CD4-positive, alpha-beta T cell treated with Interleukin-15 for 1 hour (primary cell): ENCODE results near the gene AGAP9.
"Not testable (repeated sequence)": the region's sequence is repeated elsewhere in the genome, so short reads cannot be mapped to it uniquely, and the experiment has no call there.

Experiments used
- DNase-seq: peaks from one replicate; pipeline ENCODE4 v3.0.0-alpha.2; 2020

Gene AGAP9

DNA sequence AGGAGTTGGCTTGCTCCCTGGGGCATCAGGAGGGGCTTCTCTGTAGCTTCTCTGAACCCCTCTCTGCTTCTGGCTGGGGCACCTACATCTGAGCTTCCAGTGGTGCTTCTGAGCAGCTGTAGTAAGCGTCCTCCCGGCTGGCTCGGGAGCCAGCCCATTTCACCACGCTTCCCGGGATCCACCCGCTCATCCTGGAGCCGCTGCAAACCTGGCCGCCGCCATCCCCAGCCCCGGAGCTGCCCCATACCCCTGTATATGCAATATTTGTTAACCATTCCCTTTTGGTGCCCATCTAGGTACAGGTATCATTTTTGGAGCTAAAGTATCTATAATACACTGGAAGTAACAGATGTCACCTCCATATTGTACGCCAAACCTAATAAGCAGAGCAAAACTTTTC is 38.7 kb downstream of the AGAP9 start:
- not testable (repeated sequence) for DNase-seq

- DNase-seq = not testable (repeated sequence)
These were observed 39.5 kb downstream of the AGAP9 start, which contains the start of gene ANXA8 for GRCh38 chr10:47483923-47484322. ANXA8 (minus strand) TSS chr10:47484115; CDS start chr10:47483933, 182 bp downstream.

DNA sequence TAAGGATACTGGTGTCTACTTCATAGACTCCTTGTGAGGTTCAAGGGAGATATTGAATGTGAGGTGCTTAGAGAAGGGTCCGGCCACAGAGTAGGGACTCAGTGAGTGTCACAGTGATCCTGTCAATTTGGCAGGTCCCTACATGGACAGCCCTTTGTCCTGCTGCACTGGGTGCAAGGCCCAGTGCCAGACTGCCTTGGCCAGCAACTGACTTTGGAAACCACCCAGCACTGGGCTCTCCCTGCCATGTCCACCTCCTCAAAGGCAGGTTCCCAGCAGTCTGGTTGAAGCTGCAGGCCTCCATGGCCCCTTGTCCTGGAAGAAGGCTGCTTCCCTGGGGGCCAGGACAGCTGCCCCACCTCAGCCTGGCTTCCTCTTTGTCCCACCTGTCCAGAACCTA is 41.1 kb downstream of the AGAP9 start:
- DNase-seq = not testable (repeated sequence)

GRCh38 chr10:47481768-47482181 is 41.7 kb downstream of the AGAP9 start:
- DNase-seq = not testable (repeated sequence)

- not testable (repeated sequence) for DNase-seq
These were observed 42.2 kb downstream of the AGAP9 start for GRCh38 chr10:47481182-47481766.

DNA sequence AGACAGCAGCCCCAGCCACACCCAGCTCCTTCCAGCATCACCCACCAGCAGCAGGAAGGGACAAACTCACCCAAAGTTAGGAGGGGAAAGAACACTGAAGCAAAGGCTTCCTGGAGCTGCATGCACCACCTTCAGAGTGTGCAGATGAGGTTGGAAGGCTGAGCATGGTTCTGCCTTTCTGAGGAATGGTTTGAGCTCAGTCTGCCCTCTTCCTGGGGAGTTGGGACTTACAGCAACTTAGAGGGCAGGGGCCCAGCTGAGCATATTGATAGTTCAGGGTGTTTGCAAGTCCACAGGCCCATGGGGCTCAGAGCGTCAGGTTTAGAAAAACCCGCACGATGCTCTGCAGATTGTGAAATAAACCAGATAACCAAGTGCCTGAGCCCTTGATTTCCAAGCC is 43.3 kb downstream of the AGAP9 start:
- not testable (repeated sequence) for DNase-seq

DNA sequence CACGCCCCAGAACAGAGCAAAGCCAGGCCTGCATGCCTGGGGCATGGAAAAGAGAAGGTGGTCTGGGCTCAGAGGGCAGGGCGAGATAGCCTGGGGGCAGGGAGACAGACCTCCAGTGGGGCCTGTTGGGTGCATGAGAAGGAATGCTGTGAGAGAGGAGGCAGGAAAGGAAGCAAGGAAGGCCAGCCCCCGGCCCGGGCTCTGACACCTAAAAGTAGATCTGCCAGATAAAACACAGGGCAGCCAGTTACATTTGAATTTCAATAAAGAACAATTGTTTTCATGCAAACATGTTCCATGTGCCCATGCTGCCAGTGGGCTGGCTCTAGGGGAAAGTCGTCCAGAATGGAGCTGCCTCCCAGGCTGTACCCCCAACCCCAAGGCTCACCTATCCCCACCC is 45.3 kb downstream of the AGAP9 start:
- DNase-seq = not testable (repeated sequence)

DNA sequence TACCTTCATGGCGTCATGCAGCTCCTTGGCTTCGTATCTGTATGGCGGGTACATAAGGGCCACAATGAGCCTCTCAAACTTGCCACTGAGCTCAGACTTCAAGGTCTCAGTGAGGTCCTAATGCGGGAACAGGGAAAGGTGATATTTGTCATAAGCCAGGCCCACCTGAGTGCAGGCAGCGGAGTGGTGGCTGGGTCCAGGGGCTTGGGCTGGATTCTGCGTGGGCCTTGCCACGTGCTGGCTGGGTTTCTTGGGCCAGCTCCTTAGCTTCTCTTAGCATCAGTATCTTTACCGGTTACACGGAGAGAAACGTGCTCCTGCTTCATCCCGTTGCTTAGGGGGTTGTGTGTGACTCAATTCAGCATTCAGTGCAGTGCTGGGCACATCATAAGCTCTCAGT is 46.4 kb downstream of the AGAP9 start:
- not testable (repeated sequence) for DNase-seq

- DNase-seq = not testable (repeated sequence)
These were observed 48.3 kb downstream of the AGAP9 start for GRCh38 chr10:47475101-47475500.

DNA sequence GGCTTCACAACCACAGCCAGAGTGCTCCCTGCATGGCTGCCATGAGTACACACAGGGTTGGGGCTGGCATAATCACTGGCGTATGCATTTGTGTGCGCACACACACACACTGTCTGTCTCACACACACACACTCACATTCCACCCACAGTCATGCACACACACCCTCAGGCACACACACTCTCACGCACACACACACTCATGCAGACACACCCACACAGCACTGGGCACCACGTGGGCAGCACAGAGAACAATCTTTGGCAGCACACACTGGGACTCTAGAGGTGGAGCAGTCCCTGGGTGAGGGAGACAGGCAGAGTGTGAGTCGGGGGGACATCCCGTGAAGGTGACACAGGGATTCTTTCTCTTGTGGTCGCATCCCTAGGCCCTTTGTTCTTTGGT is 49.9 kb downstream of the AGAP9 start:
- not testable (repeated sequence) for DNase-seq

- DNase-seq = not testable (repeated sequence)
These were observed 50.8 kb downstream of the AGAP9 start for GRCh38 chr10:47472647-47473046.

DNA sequence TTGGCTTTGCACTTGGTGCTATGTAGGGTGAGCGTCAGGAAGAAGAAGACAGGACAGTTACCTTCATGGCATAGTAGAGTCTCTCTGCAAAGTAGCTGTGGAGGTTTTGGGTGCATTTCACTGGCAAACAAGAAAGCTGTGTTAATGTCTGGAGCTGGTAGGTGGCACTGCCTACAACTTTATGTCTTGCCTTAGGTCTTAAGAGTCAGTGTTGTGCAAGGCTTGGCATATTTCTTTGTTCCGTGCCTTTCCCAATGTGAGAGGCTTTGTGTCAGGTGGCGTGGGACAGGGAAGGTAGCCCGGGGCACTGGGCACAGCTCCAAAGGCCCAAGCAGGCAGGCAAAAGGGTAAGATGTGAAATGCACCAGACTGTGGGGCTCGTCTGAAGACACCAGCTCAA is 51.4 kb downstream of the AGAP9 start:
- not testable (repeated sequence) for DNase-seq

- not testable (repeated sequence) for DNase-seq
These were observed 54.5 kb downstream of the AGAP9 start for GRCh38 chr10:47468731-47469528.

- not testable (repeated sequence) for DNase-seq
These were observed 55.5 kb downstream of the AGAP9 start for GRCh38 chr10:47467957-47468356.

DNA sequence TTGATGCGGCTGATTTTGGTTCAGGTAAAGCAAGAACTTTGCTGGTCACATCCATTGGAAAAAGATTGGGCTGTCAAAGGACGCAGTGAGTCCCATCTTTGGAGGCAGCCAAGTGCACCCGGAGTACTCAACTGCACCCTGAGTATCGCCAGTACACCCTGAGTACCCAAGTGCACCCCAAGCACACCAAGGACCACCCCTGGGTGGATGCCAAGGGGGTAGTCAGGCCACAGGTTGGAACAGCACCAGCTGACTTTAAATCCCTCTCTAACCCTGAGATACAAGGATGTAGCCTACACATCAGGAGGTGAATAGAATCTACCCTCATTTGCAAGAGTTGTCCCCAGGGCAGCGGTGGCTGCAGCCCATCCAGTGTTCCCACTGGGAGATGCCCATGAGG is 56.0 kb downstream of the AGAP9 start:
- not testable (repeated sequence) for DNase-seq

DNA sequence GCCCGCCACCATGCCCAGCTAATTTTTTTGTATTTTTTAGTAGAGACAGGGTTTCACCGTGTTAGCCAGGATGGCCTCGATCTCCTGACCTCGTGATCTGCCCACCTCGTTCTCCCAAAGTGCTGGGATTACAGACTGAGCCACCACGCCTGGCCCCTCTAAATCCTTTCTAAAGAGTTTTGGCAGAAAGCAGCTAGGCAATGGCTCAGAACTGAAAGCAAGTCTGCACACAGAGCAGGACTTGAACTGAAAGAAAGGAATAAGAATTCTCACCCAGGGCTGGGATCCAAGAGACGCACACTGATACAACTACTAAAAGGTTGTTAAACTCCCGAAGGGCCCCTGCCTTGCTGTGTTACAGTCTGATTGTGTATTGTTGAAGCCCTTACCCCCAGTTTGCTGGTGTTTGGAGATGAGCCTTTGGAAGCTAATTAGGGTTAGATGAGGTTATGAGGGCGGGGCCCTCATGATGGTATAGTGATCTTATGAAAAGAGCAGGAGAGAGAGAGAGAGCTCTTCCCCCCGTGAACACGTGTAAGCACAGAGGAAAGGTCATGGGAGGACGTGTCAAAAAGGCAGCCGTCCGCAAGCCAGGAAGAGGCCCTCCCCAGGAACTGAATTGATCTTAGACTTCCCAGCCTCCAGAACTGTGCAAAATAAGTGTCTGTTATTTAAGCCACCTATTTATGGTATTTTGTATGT is 58.1 kb downstream of the AGAP9 start:
- not testable (repeated sequence) for DNase-seq

DNA sequence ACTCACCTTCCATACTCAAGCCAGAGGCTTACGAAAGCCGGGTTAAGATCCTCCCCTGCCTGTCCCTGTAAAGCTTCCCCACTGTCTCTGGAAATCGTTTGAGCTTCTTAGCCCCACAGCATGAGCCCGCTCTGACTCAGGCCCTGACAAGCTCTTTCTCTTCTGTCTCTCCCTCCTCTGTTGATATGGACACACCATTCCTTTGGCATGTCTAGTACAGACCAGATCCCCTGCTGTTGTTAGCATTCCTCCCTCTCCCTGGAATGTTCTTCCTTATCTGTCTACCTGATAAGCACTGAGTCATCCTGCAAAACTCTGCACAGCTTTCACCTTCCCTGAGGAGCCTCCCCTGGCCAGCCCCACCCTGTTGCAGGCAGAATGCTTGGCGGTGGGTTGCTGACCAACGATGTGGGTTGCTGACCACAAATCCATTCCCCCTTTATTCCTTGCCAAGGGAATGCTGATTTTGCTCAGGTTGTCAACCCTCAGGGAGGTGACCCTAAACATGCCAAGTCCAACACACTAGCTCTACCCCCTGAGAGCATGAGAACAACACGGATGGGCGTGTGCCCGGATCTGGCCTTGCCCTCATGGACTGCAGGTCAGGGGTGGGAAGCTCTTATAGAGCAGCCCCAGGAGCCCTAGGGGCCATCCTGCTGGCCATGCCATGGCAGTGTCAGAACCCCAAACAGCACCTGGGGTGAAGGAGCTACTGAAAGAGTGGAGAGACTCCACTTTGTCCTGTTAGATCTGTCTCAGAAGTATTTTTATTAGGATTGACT is 60.7 kb downstream of the AGAP9 start:
- not testable (repeated sequence) for DNase-seq

GRCh38 chr10:47461261-47461687 is 62.2 kb downstream of the AGAP9 start:
- DNase-seq = not testable (repeated sequence)

- DNase-seq = no peak
These were observed 64.8 kb downstream of the AGAP9 start for GRCh38 chr10:47458466-47459154.

GRCh38 chr10:47457826-47458225 is 65.6 kb downstream of the AGAP9 start:
- no peak for DNase-seq

GRCh38 chr10:47457528-47457820 is 66.0 kb downstream of the AGAP9 start:
- DNase-seq = no peak

DNA sequence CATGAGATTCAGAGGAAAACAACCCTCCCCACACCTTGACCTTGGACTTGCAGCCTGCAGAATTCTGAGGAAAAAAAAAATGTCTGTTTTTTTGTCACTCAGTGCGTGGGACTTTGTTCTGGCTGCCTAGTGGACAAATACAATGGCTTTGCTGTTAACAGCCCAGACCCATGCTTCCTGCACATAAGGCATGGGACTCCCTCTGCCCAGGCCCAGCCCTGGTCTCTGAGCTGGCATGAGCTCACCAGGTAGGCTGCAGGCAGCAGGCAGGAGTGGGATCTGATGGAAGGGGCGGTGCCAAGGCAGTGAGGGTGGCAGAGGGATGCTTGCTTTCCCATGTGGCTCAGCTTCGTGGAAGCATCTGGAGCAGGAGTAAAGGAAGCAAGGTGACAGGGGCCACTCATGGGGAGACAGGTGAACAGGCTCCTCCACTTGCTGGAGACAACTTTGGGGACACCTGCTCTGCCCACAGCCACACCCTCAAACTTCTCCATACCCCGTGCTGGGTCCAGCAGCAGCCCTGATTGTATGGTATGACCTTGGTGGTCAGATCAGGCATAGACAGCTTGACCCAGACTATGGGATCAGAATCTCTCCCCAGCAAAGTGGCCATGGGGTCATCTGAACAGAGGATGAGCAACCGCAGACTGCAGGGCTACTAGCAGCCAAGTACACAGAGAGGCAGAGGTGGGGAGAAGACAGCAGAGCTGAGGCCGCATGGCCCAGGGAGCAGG is 66.5 kb downstream of the AGAP9 start:
- DNase-seq = no peak
